ENCODE results near the gene EIF4E3. TPM values are rescaled to one million over a fixed set of nuclear protein-coding genes. Genes with fewer than 3 reads are reported as not detected.

Gene EIF4E3
- total RNA-seq, 1 donor from 2014 or later = 21.8 TPM

DNA sequence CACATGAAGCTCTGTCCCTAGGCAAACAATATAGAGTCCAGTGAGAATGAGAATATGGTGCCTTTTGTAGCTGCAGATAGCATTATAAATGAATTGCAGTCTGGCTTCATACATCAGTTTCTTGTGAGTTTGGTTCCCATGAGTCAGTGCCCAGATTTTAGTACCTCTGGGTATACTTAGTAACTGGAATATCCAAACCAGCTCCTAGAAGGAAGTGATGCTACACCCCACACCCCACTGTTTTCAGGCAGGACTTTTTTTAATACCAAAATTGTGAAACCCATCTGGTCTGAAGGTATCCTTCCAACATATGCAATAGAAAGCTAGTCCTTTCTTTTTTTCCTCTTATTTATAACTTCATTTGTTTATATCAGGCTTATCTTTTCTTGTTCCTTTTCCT lies 99.5 kb downstream of the EIF4E3 start:
- intact Hi-C loops (cut with micrococcal nuclease) = no loop called here
- Mint-ChIP-seq H3K27me3 (ENCODE audit: insufficient read depth) (peaks cover 2% of the 10 kb centered on the region), H3K4me3 (no peak overlapping the region), H3K4me1 (ENCODE audit: low read depth) (no peaks in the 10 kb centered on the region), H3K27ac (no peak overlapping the region), H3K9me3 (no peaks in the 10 kb centered on the region), H3K36me3 (ENCODE audit: low read depth) (peaks cover 2% of the 10 kb centered on the region)
- no peak for DNase-seq (ENCODE audit: low spot score)

Other genes with a start within 250 kb of the EIF4E3 start
- gene FOXP1, start 141.7 kb downstream of the EIF4E3 start, total RNA-seq = 94.8 and 97.6 TPM in 2 replicates
- 0.70 and 1.3 TPM in 2 replicates for gene GPR27, start 28.5 kb upstream of the EIF4E3 start, total RNA-seq
- not detected in 2 replicates for gene PROK2, start 59.7 kb upstream of the EIF4E3 start, total RNA-seq